AG20443 (cell line): ENCODE measurements around the gene WDFY4.

Experiments
- DNase-seq: peaks from one replicate; pipeline ENCODE4 v3.0.0; 2012; ENCODE audit warnings: low spot score, mixed read lengths

The WDFY4 gene

GRCh38 chr10:48985621-48986158 lies 301.0 kb downstream of the WDFY4 start:
- DNase-seq, result no peak

DNA sequence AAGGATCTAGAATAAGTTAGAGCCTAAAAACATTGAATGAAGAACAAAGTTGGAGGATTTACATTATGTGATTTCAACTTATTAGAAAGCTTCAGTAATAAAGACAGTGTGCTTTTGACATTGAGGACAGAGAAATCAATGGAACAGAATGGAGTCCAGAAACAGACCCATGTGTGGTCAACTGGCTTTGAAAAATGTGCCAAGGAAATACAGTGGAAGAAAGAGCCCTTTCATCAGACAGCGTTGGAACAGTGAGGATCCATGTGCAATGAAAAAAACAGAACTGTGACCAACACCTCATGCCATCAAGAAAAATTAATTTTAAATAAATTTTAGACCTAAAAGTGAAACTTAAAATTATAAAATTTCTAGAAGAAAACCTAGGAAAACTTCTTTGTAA lies 305.6 kb downstream of the WDFY4 start:
- no peak for DNase-seq

- DNase-seq, result no peak
Observed at GRCh38 chr10:48993627-48994026, 309.0 kb downstream of the WDFY4 start.

- DNase-seq, result no peak
Observed at GRCh38 chr10:48996329-48996728, 311.7 kb downstream of the WDFY4 start.

- no peak for DNase-seq
Observed at GRCh38 chr10:48999346-48999745, 314.7 kb downstream of the WDFY4 start.

GRCh38 chr10:49000437-49001398 lies 316.0 kb downstream of the WDFY4 start:
- no peak for DNase-seq

GRCh38 chr10:49001402-49001801 lies 316.7 kb downstream of the WDFY4 start:
- no peak for DNase-seq

DNA sequence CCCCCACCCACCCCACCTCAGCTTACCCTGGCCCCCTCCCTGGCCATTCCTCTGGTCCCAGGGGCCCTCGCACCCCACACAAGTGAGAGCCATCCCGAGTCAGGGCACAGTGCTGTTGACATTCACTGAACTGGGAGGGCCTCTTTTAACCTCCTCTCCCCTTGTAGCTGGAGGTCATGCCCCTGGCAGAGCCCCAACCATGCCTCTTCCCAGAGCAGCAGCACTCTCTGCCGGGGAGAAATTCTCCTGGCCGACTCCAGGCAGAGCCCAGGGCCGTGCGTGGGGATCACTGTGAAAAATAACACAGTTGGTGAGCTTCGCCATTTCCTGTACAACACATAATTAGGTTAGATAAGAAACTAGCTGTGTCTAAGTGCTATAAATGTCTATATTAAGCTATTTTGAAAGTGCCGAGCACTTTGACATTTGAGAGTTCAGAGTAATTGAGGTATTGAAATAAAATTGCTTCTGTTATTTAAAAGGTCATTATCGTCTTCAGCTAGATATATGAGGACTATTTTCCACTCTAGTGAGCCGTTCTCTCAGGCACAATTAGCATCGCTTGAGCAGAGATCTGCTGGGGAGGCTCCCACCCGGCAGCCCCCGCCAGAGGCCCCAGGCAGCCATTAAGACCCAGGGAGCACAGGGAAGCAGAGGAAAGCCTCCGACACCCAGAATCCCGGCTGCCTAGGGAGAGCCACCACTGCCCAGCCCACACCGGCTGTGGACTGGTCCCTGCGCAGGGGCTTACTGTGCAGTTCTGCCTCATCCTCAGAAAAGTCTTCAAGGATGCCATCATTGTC lies 317.4 kb downstream of the WDFY4 start:
- DNase-seq, result no peak

DNA sequence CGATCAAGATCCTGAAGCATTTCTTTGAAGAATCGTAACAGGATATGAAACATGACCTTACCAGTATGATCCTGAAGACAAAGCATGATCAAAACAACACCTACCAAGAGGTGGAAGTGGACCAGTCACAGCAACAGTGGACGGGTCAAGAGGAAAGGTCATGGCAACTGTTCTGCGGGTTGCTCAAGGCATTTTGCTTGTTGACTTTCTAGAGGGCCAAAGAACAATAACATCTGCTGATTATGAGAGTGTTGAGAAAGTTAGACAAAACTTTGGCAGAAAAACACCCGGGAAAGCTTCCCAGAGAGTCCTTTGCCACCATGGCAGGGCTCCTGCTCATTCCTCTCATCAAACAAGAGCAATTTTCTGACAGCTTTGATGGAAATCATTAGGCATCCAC lies 320.6 kb downstream of the WDFY4 start:
- DNase-seq, result no peak

DNA sequence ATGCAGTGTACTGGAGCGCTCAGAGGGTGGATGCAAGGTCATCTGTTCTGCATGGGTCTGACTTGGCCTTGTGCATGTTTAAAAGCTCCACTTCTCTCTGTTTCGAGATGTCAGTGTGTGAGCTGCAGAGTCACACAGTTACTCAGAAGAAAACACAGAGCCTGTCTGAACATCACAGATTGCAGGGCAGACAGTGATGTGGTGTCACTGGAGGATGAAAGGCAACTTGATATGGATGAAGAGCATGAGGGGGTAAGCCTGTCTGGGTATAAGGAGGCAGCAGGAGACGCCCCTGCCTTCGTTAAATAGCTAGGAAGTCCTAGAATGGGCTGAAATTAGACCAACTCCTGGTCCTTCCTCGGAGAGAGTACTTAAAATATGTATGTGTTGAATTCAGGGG lies 322.5 kb downstream of the WDFY4 start:
- no peak for DNase-seq

DNA sequence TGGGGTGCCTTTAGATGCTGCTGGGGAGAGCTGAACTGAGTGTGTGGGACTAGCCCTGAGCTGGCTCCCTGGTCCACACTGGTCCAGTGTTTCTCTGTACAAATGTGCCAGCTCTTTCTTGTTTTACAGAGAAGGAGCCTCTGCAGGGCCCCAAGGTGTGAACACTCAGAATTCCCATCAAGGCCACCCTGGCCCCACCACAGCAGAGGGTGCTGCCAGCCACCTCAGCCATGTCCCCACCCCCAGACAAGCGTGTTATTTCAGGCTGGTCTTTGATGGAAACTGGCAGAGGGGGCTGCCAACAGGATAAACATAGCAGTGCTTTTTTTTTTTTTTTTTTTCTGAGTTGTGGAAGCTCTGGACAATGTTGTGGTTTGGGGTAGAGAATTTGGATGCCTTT lies 323.4 kb downstream of the WDFY4 start:
- no peak for DNase-seq

DNA sequence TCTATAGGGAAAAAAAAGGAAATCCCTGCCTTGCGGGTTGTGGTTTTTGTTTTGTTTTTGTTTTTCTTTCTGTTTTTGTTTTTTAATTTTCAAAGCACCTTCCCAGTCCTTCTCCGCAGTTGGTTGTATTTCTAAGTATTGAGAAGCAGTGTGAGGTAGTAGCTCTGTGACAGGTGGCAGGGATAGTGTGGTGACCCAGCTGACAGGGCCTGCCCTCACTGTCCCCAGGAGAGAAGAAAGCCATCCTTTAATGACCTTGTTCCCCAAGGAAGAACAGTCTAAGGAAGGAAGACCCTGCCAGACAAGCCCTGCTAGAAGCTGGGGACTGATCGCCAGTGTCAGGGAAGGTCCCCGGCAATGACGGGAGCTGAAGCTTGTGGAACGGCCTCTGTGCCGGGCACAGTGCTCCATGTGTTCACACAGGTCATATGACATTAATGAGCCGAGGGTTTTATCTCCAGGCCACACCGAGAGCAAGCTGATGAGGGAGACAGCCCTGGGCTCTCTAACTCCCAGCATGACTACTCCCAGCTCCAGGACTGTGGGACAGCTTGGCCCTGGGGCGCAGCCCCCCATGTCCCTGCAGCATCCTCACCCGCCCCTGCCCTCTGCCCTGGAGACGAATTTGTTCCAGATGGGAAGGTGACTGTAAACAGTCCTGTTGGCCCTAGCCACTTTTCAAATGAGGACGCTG lies 324.0 kb downstream of the WDFY4 start:
- no peak for DNase-seq

- DNase-seq, result no peak
Observed at GRCh38 chr10:49009199-49009979, 324.7 kb downstream of the WDFY4 start.

GRCh38 chr10:49010295-49010694 lies 325.6 kb downstream of the WDFY4 start:
- no peak for DNase-seq

DNA sequence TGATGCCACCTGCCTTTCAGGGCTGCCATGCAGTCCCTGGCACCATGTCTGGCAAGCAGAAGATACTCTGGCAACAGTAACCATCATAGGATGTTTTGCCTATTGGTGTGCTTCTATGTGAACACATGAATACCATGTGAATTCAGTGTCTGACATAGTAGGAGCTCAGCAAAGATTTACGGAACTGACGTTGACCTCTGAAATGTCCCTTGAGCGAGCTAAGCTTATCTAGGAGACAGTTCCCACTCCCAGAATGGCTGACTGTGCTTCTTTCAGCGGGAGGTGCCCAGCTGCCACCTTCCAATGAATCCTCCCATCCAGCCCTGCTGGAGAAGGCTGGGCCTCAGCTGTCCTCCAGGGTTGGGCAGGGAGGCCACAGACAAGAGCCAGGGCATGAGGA lies 326.2 kb downstream of the WDFY4 start:
- DNase-seq, result no peak

- no peak for DNase-seq
Observed at GRCh38 chr10:49011756-49012155, 327.1 kb downstream of the WDFY4 start.

DNA sequence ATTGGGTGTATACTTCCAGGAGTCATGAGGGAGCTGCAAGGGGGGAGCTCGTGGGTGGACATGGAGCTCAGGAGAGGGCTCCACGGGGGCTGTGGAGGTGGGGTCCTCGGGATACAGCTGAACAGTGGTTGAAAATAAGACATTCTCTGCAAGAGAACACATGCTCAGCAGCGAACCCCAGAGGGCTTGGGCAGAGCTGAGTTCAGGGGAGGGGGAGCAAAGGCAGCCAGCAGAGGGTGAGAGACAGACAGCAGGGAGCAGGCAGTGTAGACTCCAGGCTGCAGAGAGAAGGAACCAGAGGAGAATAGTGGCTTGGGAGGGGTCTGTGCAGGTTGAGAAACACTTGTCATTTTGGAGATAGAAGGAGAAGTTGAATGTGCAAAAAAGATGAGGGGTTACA lies 327.9 kb downstream of the WDFY4 start:
- DNase-seq, result no peak

DNA sequence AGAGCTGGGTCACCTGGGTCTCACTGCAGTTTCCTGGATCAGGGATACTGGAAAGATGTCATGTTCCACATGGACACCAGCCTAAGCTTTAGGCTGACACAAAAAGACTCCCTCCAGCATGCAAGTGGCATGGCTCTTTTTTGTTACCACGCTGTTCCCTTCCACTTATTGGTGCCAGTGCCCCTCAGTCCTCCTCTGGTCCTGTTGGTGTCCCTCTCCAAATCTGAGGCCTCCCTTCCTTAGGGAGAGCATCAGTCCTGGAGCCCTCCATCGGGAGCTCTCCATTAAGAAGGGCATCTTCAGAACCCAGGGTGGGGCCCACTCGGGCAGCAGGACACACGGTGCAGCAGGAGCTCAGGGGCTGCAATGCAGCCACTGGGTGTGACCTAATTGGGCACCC lies 331.0 kb downstream of the WDFY4 start:
- DNase-seq, result no peak

GRCh38 chr10:49021685-49022084 lies 337.0 kb downstream of the WDFY4 start:
- no peak for DNase-seq

GRCh38 chr10:49023071-49023470 lies 338.4 kb downstream of the WDFY4 start:
- no peak for DNase-seq

- DNase-seq, result peak; percentile 63
Observed at GRCh38 chr10:49023752-49024151, 339.1 kb downstream of the WDFY4 start.
